Endometrium (tissue), 2 donors: Measurements from ENCODE around the gene ACAN.

ENCODE experiments used
- FAIRE-seq: peaks from 2 replicates; lab custom pipeline; 2012; peaks lifted over from hg19 to GRCh38; lab: Jason Lieb, UNC
- donor health status: control.
- donor health status: control.

ACAN gene

DNA sequence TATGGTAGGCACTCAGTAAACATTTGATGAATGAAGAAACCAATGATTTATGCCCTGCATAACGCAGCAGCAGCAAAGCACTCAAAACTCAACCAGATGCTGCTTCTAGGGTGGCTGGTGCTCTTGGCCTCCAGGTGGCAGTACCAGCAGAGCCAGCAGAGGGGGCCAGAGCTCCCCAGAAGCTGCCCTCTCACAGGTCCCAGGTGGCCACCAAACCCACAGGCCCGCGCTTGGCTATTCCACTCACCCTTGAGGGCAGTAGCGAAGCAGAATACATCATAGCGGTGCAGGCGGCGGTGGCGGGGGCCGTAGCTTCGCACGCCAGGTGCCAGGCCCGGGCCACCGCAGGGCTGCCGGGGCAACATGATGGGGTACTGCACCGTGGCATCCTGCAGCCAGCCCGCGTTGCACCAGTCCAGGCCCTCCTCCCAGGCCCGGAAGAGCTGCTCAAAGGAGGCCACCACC lies 75.5 kb downstream of the ACAN start:
- no peak for FAIRE-seq

GRCh38 chr15:88880944-88881740 lies 77.9 kb downstream of the ACAN start:
- FAIRE-seq, result no peak

- no peak for FAIRE-seq
Measured at GRCh38 chr15:88881775-88882174, 78.5 kb downstream of the ACAN start.

DNA sequence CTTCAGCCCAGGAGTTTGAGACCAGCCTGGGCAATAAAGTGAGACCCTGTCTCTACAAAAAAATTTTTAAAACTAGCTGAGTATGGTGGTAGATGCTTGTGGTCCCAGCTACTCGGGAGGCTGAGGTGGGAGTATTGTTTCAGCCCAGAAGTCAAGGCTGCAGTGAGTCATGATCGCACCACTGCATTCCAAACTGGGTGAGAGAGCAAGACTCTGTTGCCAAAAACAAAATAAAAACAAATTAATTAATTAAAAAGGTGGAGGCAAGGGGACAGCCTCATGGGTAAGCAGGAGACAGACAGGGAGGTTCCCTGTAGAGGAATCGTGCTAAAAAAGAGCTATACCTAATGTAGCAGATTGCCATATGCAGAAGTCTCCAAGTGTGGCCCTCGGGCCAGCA lies 79.5 kb downstream of the ACAN start:
- no peak for FAIRE-seq

- FAIRE-seq, result no peak
Measured at GRCh38 chr15:88887068-88887580, 83.9 kb downstream of the ACAN start.

- FAIRE-seq, result no peak
Measured at GRCh38 chr15:88888719-88889118, 85.5 kb downstream of the ACAN start.

DNA sequence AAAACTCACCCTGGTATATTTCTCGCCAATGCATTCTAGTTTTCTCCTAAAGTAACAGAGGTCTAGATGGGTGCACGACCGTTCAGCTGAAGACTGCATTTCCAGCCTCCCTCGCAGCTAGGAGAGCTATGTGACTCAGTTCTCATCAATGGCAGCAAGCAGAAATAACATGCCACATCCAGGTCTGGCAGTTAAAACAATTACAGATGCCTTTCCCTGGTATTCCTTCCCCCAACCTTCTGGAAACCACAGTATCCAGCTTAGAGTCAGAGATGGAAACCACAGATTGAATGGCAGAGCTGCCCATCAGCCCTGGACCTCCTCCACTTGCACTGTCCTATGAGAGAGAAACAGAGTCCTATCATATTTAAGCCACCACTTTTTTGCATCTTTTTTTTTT lies 87.3 kb downstream of the ACAN start:
- no peak for FAIRE-seq

GRCh38 chr15:88891540-88892254 lies 88.5 kb downstream of the ACAN start:
- FAIRE-seq, result no peak

GRCh38 chr15:88894348-88894818 lies 91.1 kb downstream of the ACAN start:
- FAIRE-seq, result no peak

- no peak for FAIRE-seq
Measured at GRCh38 chr15:88894819-88895767, 91.9 kb downstream of the ACAN start, which contains the start of gene HAPLN3. Gene HAPLN3, minus strand, starts transcription at chr15:88895544. Its CDS starts 8,246 bp downstream, at chr15:88887298.

DNA sequence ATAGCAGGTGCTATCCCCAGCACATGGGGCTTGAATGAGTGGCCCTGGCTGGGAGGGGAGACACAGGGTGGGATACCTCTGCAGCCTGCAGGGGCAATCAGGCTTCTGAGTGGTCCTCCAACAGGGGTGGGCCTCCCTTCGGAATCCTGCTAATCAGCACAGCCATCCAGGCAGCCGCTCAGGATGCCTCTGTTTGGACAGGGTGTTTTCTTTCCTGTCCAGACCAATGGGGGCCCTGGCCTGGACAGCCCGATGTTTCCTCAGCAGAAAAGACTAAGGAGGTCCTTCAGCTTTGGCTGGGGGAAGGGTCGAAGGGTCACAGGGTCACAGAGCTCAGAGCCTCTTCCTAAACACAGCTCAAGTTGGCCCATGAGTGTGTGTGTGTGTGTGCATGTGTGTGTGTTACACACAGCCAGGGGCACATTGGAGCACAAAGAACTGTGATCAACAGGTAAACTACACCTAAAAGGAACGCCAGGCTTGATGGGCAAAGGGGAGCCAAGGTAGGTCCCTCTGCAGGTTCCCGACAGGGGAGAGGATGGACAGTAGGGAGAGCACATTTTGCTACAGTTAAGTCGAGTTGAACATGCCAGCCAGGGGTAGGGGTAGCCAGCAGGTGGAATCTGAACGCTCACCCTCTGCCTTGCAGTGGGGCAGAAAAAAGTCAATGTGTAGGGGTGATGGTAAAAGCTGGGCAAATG lies 93.2 kb downstream of the ACAN start:
- FAIRE-seq, result no peak

- no peak for FAIRE-seq
Measured at GRCh38 chr15:88897142-88897455, 93.9 kb downstream of the ACAN start.

DNA sequence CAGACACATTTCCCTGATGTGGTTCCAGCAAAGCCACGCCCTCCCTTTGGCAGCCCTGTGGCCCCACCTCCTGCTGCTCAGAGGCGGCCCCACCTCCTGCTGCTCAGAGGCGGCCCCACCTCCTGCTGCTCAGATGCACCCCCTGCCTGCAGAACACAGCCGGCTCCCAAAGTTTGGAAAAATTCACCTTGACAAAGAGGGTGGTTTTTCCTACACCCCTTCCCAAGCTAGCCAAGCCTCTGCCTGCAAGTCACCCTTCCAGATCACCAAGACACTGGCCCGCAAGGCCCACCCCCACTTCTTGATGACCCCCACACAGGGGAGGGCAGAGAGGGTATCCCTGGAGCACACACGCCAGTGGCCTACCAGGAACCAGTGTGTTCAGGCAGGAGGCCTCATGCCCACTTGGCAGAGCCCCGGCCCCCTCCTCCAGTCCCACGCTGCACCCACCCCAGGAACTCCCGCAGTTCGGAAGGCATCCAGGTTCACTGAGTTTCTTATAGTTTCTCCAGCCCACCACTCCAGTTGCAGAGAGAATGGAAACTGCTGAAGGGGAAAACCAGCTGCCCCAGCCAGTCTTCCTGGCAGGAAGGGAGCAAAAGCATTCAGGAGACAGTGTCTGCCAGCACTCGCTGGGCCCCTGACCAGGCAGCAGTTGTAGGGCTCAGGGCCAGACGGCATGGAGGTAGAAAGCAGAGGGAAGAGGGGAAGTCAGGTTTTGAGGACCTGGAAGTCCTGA lies 94.4 kb downstream of the ACAN start:
- FAIRE-seq, result peak; percentile 97

DNA sequence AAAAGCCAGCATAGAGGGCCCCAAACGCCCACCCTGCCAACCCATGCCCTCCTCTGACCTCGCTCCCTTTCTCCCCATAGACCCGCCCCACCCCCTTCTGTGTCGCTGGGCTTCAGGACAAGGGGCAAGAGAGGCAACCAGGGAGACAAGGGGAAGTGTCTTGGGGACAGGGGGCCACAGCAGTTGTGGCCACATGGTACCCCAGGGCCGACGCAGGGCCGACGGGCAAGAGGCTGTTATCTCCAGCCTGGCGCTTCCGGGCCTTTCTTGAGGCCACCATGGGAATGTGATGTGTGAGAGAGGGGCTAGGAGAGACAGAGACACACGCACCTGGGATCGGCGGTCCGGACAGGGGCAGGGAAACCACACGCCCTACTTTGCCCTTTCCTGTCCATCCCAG lies 95.5 kb downstream of the ACAN start:
- FAIRE-seq, result no peak

DNA sequence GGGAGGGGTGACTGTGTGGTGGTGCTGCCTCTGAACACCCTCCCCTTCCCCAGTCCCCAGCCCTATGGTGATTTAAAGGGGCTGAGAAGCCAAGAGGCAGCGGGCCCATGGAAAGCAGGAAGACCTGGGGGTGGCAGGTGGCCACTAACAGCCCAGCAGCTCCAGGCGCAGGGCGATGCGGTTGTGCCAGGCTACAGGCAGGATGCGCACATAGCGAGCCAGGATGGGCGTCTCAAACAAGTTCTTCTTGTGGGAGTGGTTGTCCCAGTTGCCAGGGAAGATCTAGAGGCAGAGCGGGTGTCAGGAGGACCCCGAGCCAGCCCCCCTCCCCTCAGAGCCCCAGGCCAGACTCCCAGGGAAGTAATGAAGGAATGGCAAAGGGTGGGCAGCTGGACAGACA lies 96.0 kb downstream of the ACAN start:
- FAIRE-seq, result no peak

GRCh38 chr15:88900309-88900981 lies 97.2 kb downstream of the ACAN start:
- no peak for FAIRE-seq

- FAIRE-seq, result no peak
Measured at GRCh38 chr15:88900982-88901418, 97.8 kb downstream of the ACAN start.

DNA sequence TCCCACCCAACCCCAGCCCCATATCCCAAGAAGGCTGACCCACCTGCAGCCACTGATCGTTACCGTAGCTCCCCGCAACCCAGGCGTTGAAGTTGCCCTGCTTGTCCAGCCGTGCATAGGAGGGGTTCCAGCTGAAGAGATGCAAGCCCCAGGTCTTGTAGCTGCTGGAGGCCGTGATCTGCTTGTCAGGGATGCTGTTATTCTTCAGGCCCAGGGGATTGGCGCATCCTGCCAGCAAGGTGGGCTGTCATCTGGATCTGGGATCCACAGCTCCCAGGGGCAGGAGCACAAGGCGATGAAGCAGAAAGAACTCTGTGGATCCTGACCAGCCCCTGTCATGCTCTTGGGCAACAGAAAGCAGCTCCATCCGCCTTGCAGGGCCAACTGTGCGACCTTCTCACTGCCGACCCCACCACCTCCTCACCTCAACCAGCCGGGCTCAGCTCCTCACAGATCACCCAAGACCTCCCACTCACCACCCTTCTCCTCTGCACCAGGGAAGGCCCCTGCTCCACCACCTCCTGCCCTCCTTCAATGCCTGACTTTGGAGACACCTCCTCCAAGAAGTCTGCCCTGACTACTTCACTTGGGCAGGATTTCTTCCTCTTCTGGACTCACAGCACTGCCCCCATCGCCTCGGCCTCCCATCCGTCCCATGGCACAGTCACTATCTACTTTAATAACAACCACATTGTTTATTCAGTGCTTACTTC lies 98.4 kb downstream of the ACAN start:
- no peak for FAIRE-seq

- no peak for FAIRE-seq
Measured at GRCh38 chr15:88902221-88902835, 99.1 kb downstream of the ACAN start.
